GM12892 (cell line): ENCODE measurements around the gene OR10W1.

ENCODE experiments used
- POLR2A ChIP-seq: IDR thresholded peaks from 2 replicates; pipeline ENCODE4 v1.6.1; 2011; ENCODE audit warnings: low read depth, low read length, control low read depth
- POLR2AphosphoS5 ChIP-seq: IDR thresholded peaks from 2 replicates; pipeline ENCODE4 v1.6.1; 2011; ENCODE audit warnings: low read depth, low read length, control low read depth

GRCh38 chr11:58301576-58301975 lies 33.5 kb upstream of the OR10W1 start:
- TF ChIP-seq POLR2A: no peak
- no peak for TF ChIP-seq POLR2AphosphoS5
